Testis (tissue), 3 donors: ENCODE results near the gene ABL1. TPM values are rescaled to one million over a fixed set of nuclear protein-coding genes. Genes with fewer than 3 reads are reported as not detected.

Experiments
- DNase-seq: peaks from one replicate; pipeline ENCODE4 v3.0.0-alpha.2; 2019
- H3K27ac ChIP-seq, 2 donors: fragments of 200-600 bp; sonication (generic); one replicate each; pipeline ENCODE4 v1.5.1; 2019
- H3K27me3 ChIP-seq: fragments of 200-600 bp; sonication (generic); one replicate; pipeline ENCODE4 v1.5.1; 2019
- H3K36me3 ChIP-seq: fragments of 200-600 bp; sonication (generic); one replicate; pipeline ENCODE4 v1.5.1; 2017; ENCODE audit warnings: low read depth; ENCODE audit errors: missing control alignments
- H3K4me1 ChIP-seq: fragments of 200-600 bp; sonication (generic); one replicate; pipeline ENCODE4 v1.5.1; 2019
- H3K4me3 ChIP-seq, 2 donors: fragments of 200-600 bp; sonication (generic); one replicate each; pipeline ENCODE4 v1.5.1; 2017 to 2019
- H3K9me3 ChIP-seq: fragments of 200-600 bp; sonication (generic); one replicate; pipeline ENCODE4 v1.5.1; 2017
- CTCF ChIP-seq, 3 experiments: fragments of 450-650 bp in 2 of 3; fragments of 200-600 bp in 1 of 3; sonication (generic) in 1 of 3; IDR thresholded peaks; one replicate each; pipeline ENCODE4 v1.5.1; 2016 to 2019; ENCODE audit warnings: antibody characterized with exemption in 3 of 3, mild to moderate bottlenecking in 2 of 3, moderate library complexity in 1 of 3
- POLR2A ChIP-seq: fragments of 450-650 bp; IDR thresholded peaks from one replicate; pipeline ENCODE4 v1.6.1; 2017; ENCODE audit warnings: antibody characterized with exemption, mild to moderate bottlenecking, moderate library complexity
- WGBS, 2 donors: methylation state at CpG; one replicate each; pipeline ENCODE4 v1.1.5; 2018; 5-methylcytosine and 5-hydroxymethylcytosine counted together
- intact Hi-C: fragments of 100-400 bp; cut with DNase I; formaldehyde crosslinking; loops from one replicate; pipeline ENCODE4 v1.15.1; 2023; ENCODE audit warnings: low total_unique reads
- polyA plus RNA-seq: library from polyadenylated mRNA; stranded (reverse); fragments of 350-450 nt; fragmentation: Illumina TruSeq; extraction: RNeasy Lipid Tissue Mini Kit (QIAGEN cat#74804); gene quantifications from one replicate; pipeline ENCODE4 v1.2.3, GENCODE V29; 2014; ENCODE audit warnings: low read depth, low replicate concordance; ENCODE audit not compliant: insufficient read depth
- total RNA-seq, 2 donors: library from RNA; depleted of rRNA; stranded (reverse); fragments of >200 nt; gene quantifications; one replicate each; pipeline ENCODE4 v1.2.3, GENCODE V29; 2016

ABL1 gene
- total and polyA plus RNA-seq, 3 donors from 2014 or later: 51.0 to 65.9 (median 57.2) TPM

GRCh38 chr9:130844044-130844451, 9.0 kb downstream of the ABL1 start:
- Histone ChIP-seq H3K36me3 (no peaks in the 10 kb centered on the region), H3K27me3 (no peaks in the 10 kb centered on the region), H3K4me1 (peaks cover 49% of the 10 kb centered on the region), H3K27ac (peak overlapping the region in 1 of 2 donors; percentile 39), H3K9me3 (no peaks in the 10 kb centered on the region), H3K4me3 (no peak overlapping the region)
- no peak for DNase-seq
- WGBS, 2 donors: 65 to 74% methylated on average over 3 to 4 of the region's 4 CpGs
- TF ChIP-seq CTCF (IDR thresholded peaks at IDR 0.05) (no peak), POLR2A (no peak)
- intact Hi-C loops: no loop called here

- no peaks in the 10 kb centered on the region for H3K9me3 ChIP-seq
- intact Hi-C loops: no loop called here
- peaks cover 41% of the 10 kb centered on the region for H3K4me1 ChIP-seq
- H3K36me3 ChIP-seq: no peaks in the 10 kb centered on the region
- no peak for DNase-seq
- H3K4me3 ChIP-seq: no peak overlapping the region
- TF ChIP-seq POLR2A: no peak
- no peak for TF ChIP-seq CTCF (IDR thresholded peaks at IDR 0.05)
- no peaks in the 10 kb centered on the region for H3K27me3 ChIP-seq
- 67 to 73% methylated on average over 10 of the region's 10 CpGs for WGBS, 2 donors
- peak overlapping the region in 1 of 2 donors; percentile 87 for H3K27ac ChIP-seq
Observed at GRCh38 chr9:130845254-130845653, 10.2 kb downstream of the ABL1 start.

- no peaks in the 10 kb centered on the region for H3K9me3 ChIP-seq
- peaks cover 41% of the 10 kb centered on the region for H3K4me1 ChIP-seq
- no peak for DNase-seq
- TF ChIP-seq CTCF (IDR thresholded peaks at IDR 0.05): no peak
- no peak for TF ChIP-seq POLR2A
- 33 to 37% methylated on average over 7 of the region's 7 CpGs for WGBS, 2 donors
- no peak overlapping the region for H3K4me3 ChIP-seq
- peak overlapping the region; percentile 78 to 87 for H3K27ac ChIP-seq
- intact Hi-C loops: no loop called here
- H3K27me3 ChIP-seq: no peaks in the 10 kb centered on the region
- H3K36me3 ChIP-seq: no peaks in the 10 kb centered on the region
Observed at GRCh38 chr9:130845901-130846481, 10.9 kb downstream of the ABL1 start.

- H3K36me3 ChIP-seq: no peaks in the 10 kb centered on the region
- H3K4me3 ChIP-seq: no peak overlapping the region
- peak overlapping the region; percentile 78 to 87 for H3K27ac ChIP-seq
- peaks cover 41% of the 10 kb centered on the region for H3K4me1 ChIP-seq
- intact Hi-C loops: no loop called here
- no peaks in the 10 kb centered on the region for H3K27me3 ChIP-seq
- 29 to 32% methylated on average over 12 of the region's 12 CpGs for WGBS, 2 donors
- DNase-seq: peak; percentile 34
- TF ChIP-seq CTCF (IDR thresholded peaks at IDR 0.05): no peak
- no peaks in the 10 kb centered on the region for H3K9me3 ChIP-seq
Observed at GRCh38 chr9:130846487-130847305, 11.6 kb downstream of the ABL1 start.
